ENCODE measurements around the gene B9D1.

DNA sequence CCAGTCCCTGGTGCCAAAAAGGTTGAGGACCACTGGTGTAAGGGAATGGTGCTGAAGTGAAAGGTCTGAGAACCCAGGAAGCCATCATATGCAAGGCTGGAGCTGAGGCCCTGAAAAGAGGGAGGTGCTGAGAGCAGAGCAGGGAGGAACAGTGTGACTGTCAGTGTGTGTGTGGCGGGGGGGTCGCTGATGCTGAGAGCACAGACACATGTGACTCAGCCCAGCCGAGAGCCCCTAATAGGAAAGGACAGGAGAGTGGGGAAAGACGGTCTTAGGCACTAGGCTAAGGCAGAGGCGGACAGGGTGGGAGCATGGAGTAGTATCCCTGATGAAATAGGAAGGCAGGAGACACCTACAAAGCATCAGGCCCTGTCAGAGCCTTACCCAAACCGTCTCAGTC lies 1.2 kb downstream of the B9D1 start:
- TF ChIP-seq, protein P1, sequence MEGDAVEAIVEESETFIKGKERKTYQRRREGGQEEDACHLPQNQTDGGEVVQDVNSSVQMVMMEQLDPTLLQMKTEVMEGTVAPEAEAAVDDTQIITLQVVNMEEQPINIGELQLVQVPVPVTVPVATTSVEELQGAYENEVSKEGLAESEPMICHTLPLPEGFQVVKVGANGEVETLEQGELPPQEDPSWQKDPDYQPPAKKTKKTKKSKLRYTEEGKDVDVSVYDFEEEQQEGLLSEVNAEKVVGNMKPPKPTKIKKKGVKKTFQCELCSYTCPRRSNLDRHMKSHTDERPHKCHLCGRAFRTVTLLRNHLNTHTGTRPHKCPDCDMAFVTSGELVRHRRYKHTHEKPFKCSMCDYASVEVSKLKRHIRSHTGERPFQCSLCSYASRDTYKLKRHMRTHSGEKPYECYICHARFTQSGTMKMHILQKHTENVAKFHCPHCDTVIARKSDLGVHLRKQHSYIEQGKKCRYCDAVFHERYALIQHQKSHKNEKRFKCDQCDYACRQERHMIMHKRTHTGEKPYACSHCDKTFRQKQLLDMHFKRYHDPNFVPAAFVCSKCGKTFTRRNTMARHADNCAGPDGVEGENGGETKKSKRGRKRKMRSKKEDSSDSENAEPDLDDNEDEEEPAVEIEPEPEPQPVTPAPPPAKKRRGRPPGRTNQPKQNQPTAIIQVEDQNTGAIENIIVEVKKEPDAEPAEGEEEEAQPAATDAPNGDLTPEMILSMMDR (IDR thresholded peaks at IDR 0.05): no peak
- TF ChIP-seq POLR2A (IDR thresholded peaks at IDR 0.05): no peak
- no peak for TF ChIP-seq EP300 (IDR thresholded peaks at IDR 0.05)

Measured in stomach (tissue), 4 donors.